GM12878 (cell line): ENCODE results near the gene PRKRA. TPM values are rescaled to one million over a fixed set of nuclear protein-coding genes. Genes with fewer than 3 reads are reported as not detected.
"Not testable (repeated sequence)": the region's sequence is repeated elsewhere in the genome, so short reads cannot be mapped to it uniquely, and the experiment has no call there.

Source experiments
- ATAC-seq: fragments of 200-7000 bp; cut with Tn5 transposase; 3 replicates; pipeline ENCODE4 v1.9.1; 2020; ENCODE audit warnings: mild to moderate bottlenecking, moderate library complexity
- BruUV-seq: library from RNA; stranded (reverse); fragments of 400-500 nt; replicated peaks from 2 replicates; lab custom pipeline; 2021; lab: Mats Ljungman, UMichigan
- CTCF ChIA-PET: fragments of 300-600 bp; sonication (Branson Sonifier 250); formaldehyde crosslinking; extraction: SDS; loops from one replicate; lab custom pipeline; 2021; ENCODE audit warnings: inconsistent platforms; lab: Yijun Ruan, JAX
- POLR2A ChIA-PET: fragments of 350-600 bp; formaldehyde crosslinking; extraction: SDS; loops from one replicate; lab custom pipeline; 2021; ENCODE audit warnings: inconsistent platforms; lab: Charles Lee
- RAD21 ChIA-PET: fragments of 300-600 bp; sonication (Branson Sonifier 250); formaldehyde crosslinking; loops from one replicate; lab custom pipeline; 2023; ENCODE audit warnings: antibody characterized with exemption; ENCODE audit not compliant: unreplicated experiment; lab: Charles Lee
- SMC1A ChIA-PET: fragments of 300-600 bp; sonication (Branson Sonifier 250); formaldehyde crosslinking; loops from one replicate; lab custom pipeline; 2023; ENCODE audit not compliant: unreplicated experiment, uncharacterized antibody; lab: Charles Lee
- DNase-seq: peaks from one replicate; pipeline ENCODE4 v3.0.0-alpha.2; 2011; ENCODE audit warnings: low read depth, low spot score
- FAIRE-seq: peaks from 3 replicates; lab custom pipeline; 2011; peaks lifted over from hg19 to GRCh38; lab: Jason Lieb, UNC
- H2AFZ ChIP-seq: 2 replicates; pipeline ENCODE4 v1.6.0; 2011; ENCODE audit warnings: low read depth, low read length, control low read depth; ENCODE audit not compliant: control insufficient read depth
- H3K27ac ChIP-seq: 2 replicates; pipeline ENCODE4 v1.5.1; 2011; ENCODE audit warnings: control low read depth; ENCODE audit not compliant: control insufficient read depth, insufficient read depth
- H3K27me3 ChIP-seq, 2 experiments: replicated peaks in 1 of 2; 2 replicates each; pipeline versions ENCODE4 v1.6.0 to v1.6.1; 2011; ENCODE audit warnings: low read length in 1 of 2; ENCODE audit not compliant: control insufficient read depth in 2 of 2, insufficient read depth in 2 of 2
- H3K36me3 ChIP-seq, 2 experiments: 2 replicates each; pipeline ENCODE4 v1.5.1; 2011; ENCODE audit warnings: low read length in 1 of 2; ENCODE audit not compliant: control insufficient read depth in 2 of 2, insufficient read depth in 2 of 2
- H3K4me1 ChIP-seq: 2 replicates; pipeline ENCODE4 v1.6.1; 2011; ENCODE audit warnings: mild to moderate bottlenecking, low read length, moderate library complexity, mixed read lengths; ENCODE audit not compliant: control insufficient read depth, insufficient read depth
- H3K4me2 ChIP-seq: 2 replicates; pipeline ENCODE4 v1.6.0; 2011; ENCODE audit warnings: control low read depth; ENCODE audit not compliant: control insufficient read depth, insufficient read depth
- H3K4me3 ChIP-seq: fragments of 200-600 bp; sonication (generic); 2 replicates; pipeline ENCODE4 v1.5.1; 2016
- H3K79me2 ChIP-seq: 2 replicates; pipeline ENCODE4 v1.6.0; 2011; ENCODE audit warnings: low read length; ENCODE audit not compliant: control insufficient read depth, insufficient read depth
- H3K9ac ChIP-seq: 2 replicates; pipeline ENCODE4 v1.8.0; 2011; ENCODE audit warnings: low read length, control low read depth, mixed read lengths; ENCODE audit not compliant: control insufficient read depth, insufficient read depth
- H3K9me3 ChIP-seq: replicated peaks from 3 replicates; pipeline ENCODE4 v1.5.1; 2011; ENCODE audit warnings: mild to moderate bottlenecking, low read length; ENCODE audit not compliant: control insufficient read depth, insufficient read depth
- H4K20me1 ChIP-seq: 2 replicates; pipeline ENCODE4 v1.6.0; 2011; ENCODE audit not compliant: control insufficient read depth, insufficient read depth
- WGBS: methylation state at CpG from one replicate; pipeline ENCODE4 v1.1.6; 2016; ENCODE audit warnings: low lambda C conversion rate; ENCODE audit not compliant: insufficient replicate concordance, insufficient coverage; ENCODE audit errors: missing lambda C conversion rate; 5-methylcytosine and 5-hydroxymethylcytosine counted together
- in situ Hi-C: fragments of 300-500 bp; cut with MboI; formaldehyde crosslinking; loops from 9 replicates; pipeline ENCODE4 v1.14.3; 2018; ENCODE audit warnings: mixed read lengths
- intact Hi-C: fragments of 100-400 bp; cut with micrococcal nuclease; formaldehyde crosslinking; loops from one replicate; pipeline ENCODE4 v1.14.2; 2022; ENCODE audit not compliant: unreplicated experiment
- polyA plus RNA-seq, 11 experiments: library from polyadenylated mRNA; depleted of rRNA in 4 of 11; unstranded in 6 of 11; stranded (reverse) in 5 of 11; fragments of >200 nt; fragmentation: Nextera tagmentation in 4 of 11; fragmentation: Illumina TruSeq in 1 of 11; extraction: Ambion mirVana in 4 of 11; extraction: Trizol in 1 of 11; gene quantifications; 1 replicate in 1 of 11; 2 replicates in 10 of 11; pipeline versions ENCODE4 v1.2.1 to v1.2.3, GENCODE V29; 2011 to 2016; ENCODE audit warnings: inconsistent platforms in 2 of 11, missing spikeins in 2 of 11, low read depth in 1 of 11
- total RNA-seq, 4 experiments: library from RNA; depleted of rRNA in 3 of 4; stranded (reverse); fragments of >200 nt in 3 of 4; fragmentation: Illumina TruSeq in 1 of 4; extraction: Trizol in 1 of 4; gene quantifications; 2 replicates each; pipeline versions ENCODE4 v1.2.1 to v1.2.3, GENCODE V29; 2013 to 2021
- TF ChIP-seq, protein P1 (sequence below): fragments of 450-650 bp; IDR thresholded peaks from 2 replicates; pipeline ENCODE4 v1.6.1; 2017; ENCODE audit warnings: mild to moderate bottlenecking, moderate library complexity

The PRKRA gene
- total and polyA plus RNA-seq, 10 of the 15 experiments (the other 5 are each of a cell fraction or from before 2014, with no cell fraction given) = 19.1 to 75.6 (median 51.7) TPM

GRCh38 chr2:178473373-178473772 lies 22.4 kb upstream of the PRKRA start (continued):
- TF ChIP-seq, protein P1, sequence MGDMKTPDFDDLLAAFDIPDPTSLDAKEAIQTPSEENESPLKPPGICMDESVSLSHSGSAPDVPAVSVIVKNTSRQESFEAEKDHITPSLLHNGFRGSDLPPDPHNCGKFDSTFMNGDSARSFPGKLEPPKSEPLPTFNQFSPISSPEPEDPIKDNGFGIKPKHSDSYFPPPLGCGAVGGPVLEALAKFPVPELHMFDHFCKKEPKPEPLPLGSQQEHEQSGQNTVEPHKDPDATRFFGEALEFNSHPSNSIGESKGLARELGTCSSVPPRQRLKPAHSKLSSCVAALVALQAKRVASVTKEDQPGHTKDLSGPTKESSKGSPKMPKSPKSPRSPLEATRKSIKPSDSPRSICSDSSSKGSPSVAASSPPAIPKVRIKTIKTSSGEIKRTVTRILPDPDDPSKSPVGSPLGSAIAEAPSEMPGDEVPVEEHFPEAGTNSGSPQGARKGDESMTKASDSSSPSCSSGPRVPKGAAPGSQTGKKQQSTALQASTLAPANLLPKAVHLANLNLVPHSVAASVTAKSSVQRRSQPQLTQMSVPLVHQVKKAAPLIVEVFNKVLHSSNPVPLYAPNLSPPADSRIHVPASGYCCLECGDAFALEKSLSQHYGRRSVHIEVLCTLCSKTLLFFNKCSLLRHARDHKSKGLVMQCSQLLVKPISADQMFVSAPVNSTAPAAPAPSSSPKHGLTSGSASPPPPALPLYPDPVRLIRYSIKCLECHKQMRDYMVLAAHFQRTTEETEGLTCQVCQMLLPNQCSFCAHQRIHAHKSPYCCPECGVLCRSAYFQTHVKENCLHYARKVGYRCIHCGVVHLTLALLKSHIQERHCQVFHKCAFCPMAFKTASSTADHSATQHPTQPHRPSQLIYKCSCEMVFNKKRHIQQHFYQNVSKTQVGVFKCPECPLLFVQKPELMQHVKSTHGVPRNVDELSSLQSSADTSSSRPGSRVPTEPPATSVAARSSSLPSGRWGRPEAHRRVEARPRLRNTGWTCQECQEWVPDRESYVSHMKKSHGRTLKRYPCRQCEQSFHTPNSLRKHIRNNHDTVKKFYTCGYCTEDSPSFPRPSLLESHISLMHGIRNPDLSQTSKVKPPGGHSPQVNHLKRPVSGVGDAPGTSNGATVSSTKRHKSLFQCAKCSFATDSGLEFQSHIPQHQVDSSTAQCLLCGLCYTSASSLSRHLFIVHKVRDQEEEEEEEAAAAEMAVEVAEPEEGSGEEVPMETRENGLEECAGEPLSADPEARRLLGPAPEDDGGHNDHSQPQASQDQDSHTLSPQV = no peak

- SMC1A ChIA-PET, H3K4me1 ChIP-seq, POLR2A ChIA-PET, FAIRE-seq, in situ Hi-C loops, ATAC-seq, H3K79me2 ChIP-seq, H3K9me3 ChIP-seq, BruUV-seq, H3K9ac ChIP-seq, H3K36me3 ChIP-seq, H3K4me2 ChIP-seq, H3K27me3 ChIP-seq, H2AFZ ChIP-seq, DNase-seq, H3K27ac ChIP-seq, H3K4me3 ChIP-seq, H4K20me1 ChIP-seq: not testable (repeated sequence)
- RAD21 ChIA-PET = interaction anchor here (0.9 kb wide), 1 partner anchor 25 kb away, joined by 3 read pairs; no protein-coding TSS in a partner anchor
- intact Hi-C loops = loop anchor here (10.0 kb wide), 1 partner anchor 443 kb away; no protein-coding TSS in a partner anchor
- WGBS = 97% methylated on average over 5 of the region's 5 CpGs
- CTCF ChIA-PET = interaction anchor here (0.8 kb wide), 1 partner anchor 56 kb away, joined by 3 read pairs; no protein-coding TSS in a partner anchor
Measured at GRCh38 chr2:178471313-178471712, 20.3 kb upstream of the PRKRA start.
